C4-2B (cell line): Measurements from ENCODE around the gene ZNF579.

Experiments used
- ZFX ChIP-seq: fragments of 450-650 bp; IDR thresholded peaks from 2 replicates; pipeline ENCODE4 v1.6.1; 2017
- TF ChIP-seq, protein P1 (sequence below): fragments of 450-650 bp; conservative IDR thresholded peaks from 2 replicates; pipeline ENCODE4 v1.5.1; 2017; ENCODE audit warnings: mild to moderate bottlenecking

DNA sequence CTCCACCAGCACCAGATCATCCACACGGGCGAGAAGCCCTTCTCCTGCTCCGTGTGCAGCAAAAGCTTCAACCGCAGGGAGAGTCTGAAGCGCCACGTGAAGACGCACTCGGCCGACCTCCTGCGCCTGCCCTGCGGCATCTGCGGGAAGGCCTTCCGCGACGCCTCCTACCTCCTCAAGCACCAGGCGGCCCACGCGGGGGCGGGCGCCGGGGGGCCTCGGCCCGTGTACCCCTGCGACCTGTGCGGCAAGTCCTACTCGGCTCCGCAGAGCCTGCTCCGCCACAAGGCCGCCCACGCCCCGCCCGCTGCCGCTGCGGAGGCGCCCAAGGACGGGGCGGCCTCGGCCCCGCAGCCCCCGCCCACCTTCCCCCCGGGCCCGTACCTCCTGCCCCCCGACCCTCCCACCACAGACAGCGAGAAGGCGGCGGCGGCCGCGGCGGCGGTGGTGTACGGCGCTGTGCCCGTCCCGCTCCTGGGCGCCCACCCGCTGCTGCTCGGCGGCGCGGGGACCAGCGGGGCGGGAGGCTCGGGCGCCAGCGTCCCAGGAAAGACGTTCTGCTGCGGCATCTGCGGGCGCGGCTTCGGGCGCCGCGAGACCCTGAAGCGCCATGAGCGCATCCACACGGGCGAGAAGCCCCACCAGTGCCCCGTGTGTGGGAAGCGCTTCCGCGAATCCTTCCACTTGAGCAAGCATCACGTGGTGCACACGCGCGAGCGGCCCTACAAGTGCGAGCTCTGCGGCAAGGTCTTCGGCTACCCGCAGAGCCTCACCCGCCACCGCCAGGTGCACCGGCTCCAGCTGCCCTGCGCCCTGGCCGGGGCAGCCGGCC lies 34.3 kb upstream of the ZNF579 start:
- TF ChIP-seq, protein P1, sequence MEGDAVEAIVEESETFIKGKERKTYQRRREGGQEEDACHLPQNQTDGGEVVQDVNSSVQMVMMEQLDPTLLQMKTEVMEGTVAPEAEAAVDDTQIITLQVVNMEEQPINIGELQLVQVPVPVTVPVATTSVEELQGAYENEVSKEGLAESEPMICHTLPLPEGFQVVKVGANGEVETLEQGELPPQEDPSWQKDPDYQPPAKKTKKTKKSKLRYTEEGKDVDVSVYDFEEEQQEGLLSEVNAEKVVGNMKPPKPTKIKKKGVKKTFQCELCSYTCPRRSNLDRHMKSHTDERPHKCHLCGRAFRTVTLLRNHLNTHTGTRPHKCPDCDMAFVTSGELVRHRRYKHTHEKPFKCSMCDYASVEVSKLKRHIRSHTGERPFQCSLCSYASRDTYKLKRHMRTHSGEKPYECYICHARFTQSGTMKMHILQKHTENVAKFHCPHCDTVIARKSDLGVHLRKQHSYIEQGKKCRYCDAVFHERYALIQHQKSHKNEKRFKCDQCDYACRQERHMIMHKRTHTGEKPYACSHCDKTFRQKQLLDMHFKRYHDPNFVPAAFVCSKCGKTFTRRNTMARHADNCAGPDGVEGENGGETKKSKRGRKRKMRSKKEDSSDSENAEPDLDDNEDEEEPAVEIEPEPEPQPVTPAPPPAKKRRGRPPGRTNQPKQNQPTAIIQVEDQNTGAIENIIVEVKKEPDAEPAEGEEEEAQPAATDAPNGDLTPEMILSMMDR = no peak
- TF ChIP-seq ZFX = no peak
